ENCODE results near the gene KIF17. TPM values are rescaled to one million over a fixed set of nuclear protein-coding genes. Genes with fewer than 3 reads are reported as not detected.

KIF17 gene
- polyA plus RNA-seq, 2 of the 4 experiments (the other 2 are of a cell fraction) = 0.78 to 1.0 TPM

DNA sequence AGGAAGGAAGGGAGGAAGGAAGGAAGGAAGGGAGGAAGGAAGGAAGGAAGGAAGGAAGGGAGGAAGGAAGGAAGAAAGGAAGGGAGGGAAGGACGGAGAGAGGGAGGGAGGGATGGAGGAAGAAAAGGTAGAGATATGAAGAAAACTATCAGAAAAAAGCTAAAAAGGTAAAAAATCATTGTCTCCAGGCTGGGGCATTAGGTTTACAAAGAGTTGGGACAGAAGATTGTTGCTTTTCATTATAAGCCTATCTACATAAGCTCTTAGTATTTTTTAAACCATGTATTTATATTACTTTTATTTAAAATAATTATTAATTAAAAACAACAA, 91.7 kb downstream of the KIF17 start:
- ATAC-seq (no peak), FAIRE-seq (no peak), DNase-seq (ENCODE audit: low read depth in 1 of 2, low spot score in 1 of 2) (no peak)
- 82% methylated on average over 1 of the region's 1 CpG for WGBS (ENCODE audit: missing lambda C conversion rate)
- H3K4me1 ChIP-seq = no peaks in the 10 kb centered on the region
- TF ChIP-seq RNF2 (IDR thresholded peaks at IDR 0.05; ENCODE audit: borderline replicate concordance, low read depth) = no peak
- TF ChIP-seq, protein P1, sequence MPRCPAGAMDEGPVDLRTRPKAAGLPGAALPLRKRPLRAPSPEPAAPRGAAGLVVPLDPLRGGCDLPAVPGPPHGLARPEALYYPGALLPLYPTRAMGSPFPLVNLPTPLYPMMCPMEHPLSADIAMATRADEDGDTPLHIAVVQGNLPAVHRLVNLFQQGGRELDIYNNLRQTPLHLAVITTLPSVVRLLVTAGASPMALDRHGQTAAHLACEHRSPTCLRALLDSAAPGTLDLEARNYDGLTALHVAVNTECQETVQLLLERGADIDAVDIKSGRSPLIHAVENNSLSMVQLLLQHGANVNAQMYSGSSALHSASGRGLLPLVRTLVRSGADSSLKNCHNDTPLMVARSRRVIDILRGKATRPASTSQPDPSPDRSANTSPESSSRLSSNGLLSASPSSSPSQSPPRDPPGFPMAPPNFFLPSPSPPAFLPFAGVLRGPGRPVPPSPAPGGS (IDR thresholded peaks at IDR 0.05) = no peak
- TF ChIP-seq CEBPB (IDR thresholded peaks at IDR 0.05) = no peak
- TF ChIP-seq SREBF2 (IDR thresholded peaks at IDR 0.05) = no peak
- no peak for TF ChIP-seq SMC3 (IDR thresholded peaks at IDR 0.05)
- TF ChIP-seq ZNF302 (CRISPR knock-in tag; IDR thresholded peaks at IDR 0.05) = no peak
- TF ChIP-seq FOSL2 (IDR thresholded peaks at IDR 0.05) = no peak
- no peak for TF ChIP-seq FOSL2 (CRISPR knock-in tag; IDR thresholded peaks at IDR 0.05)
- TF ChIP-seq, protein P2, sequence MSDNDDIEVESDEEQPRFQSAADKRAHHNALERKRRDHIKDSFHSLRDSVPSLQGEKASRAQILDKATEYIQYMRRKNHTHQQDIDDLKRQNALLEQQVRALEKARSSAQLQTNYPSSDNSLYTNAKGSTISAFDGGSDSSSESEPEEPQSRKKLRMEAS (IDR thresholded peaks at IDR 0.05) = no peak
- TF ChIP-seq POLR2AphosphoS2 (conservative IDR thresholded peaks at IDR 0.05; ENCODE audit: low read length) = no peak
- TF ChIP-seq RFX5 (IDR thresholded peaks at IDR 0.05) = no peak
- TF ChIP-seq HEYL (CRISPR knock-in tag; IDR thresholded peaks at IDR 0.05) = no peak
- H3K27ac ChIP-seq = no peak overlapping the region
- no peaks in the 10 kb centered on the region for H3K9me3 ChIP-seq
- POLR2A ChIA-PET = no interaction called here
- H3K4me2 ChIP-seq = no peak overlapping the region
- CTCF ChIA-PET = interaction anchor here (1.0 to 1.4 kb wide), 2 partner anchors 11 to 13 kb away, joined by 3 to 4 read pairs; no protein-coding TSS in a partner anchor
- no peak overlapping the region for H3K4me3 ChIP-seq

DNA sequence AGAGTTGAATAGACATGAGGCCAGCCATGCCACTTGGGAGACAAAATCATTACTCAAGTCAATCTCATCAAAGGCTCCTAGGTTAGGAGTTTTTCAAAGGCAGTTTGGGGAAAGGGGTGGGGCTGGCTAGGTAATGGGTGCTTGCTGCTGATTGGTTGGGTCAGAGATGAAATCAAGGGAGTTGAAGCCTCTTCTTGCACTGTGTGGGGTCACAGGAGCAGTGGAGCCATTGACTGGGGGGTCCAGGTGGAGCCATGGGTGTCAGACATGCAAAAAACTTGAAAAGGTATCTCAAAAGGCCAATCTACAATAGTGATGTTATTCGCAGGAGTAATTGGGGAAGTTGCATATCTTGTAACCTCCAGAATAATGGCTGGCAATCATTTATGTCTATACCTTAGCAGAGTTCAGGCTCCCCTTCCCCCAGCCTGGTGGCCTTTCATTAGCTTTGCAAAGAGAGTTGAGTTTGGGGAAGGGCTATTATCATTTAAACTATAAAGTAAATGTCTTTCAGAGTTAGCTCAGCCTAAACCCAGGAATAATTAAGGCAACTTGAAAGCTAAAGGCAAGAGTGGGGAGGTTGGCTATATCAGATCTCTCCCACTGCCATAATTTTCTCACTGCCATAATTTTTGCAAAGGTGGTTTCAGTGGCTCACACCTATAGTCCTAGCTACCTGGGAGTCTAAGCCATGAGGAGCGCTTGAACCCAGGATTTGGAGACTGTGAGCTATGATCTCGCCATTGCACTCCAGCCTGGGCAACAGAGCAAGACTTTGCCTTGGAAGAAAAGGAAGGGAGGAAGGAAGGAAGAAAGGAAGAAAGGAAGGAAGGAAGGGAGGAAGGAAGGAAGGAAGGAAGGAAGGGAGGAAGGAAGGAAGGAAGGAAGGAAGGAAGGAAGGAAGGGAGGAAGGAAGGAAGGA, 92.4 kb downstream of the KIF17 start:
- ChIA-PET POLR2A (no interaction called here), CTCF (interaction anchor here (0.6 to 1.4 kb wide), 3 partner anchors 12 to 413 kb away, joined by 3 to 4 read pairs (median 3); no protein-coding TSS in a partner anchor)
- FAIRE-seq = no peak

More for the DNA sequence above, 92.4 kb downstream of the KIF17 start:
- no peaks in the 10 kb centered on the region for H3K9me3 ChIP-seq
- 97% methylated on average over 3 of the region's 3 CpGs for WGBS (ENCODE audit: missing lambda C conversion rate)
- no peak overlapping the region for H3K27ac ChIP-seq
- H3K4me1 ChIP-seq = no peaks in the 10 kb centered on the region
- DNase-seq (ENCODE audit: low read depth in 1 of 2, low spot score in 1 of 2) = no peak
- no peak overlapping the region for H3K4me2 ChIP-seq
- H3K4me3 ChIP-seq = no peak overlapping the region
- TF ChIP-seq, protein P3, sequence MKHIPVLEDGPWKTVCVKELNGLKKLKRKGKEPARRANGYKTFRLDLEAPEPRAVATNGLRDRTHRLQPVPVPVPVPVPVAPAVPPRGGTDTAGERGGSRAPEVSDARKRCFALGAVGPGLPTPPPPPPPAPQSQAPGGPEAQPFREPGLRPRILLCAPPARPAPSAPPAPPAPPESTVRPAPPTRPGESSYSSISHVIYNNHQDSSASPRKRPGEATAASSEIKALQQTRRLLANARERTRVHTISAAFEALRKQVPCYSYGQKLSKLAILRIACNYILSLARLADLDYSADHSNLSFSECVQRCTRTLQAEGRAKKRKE (CRISPR knock-in tag; IDR thresholded peaks at IDR 0.05; ENCODE audit: low read depth) = no peak
- TF ChIP-seq ESRRA (IDR thresholded peaks at IDR 0.05; ENCODE audit: borderline replicate concordance, low read length) = no peak
- no peak for TF ChIP-seq ZFP36 (IDR thresholded peaks at IDR 0.05; ENCODE audit: borderline replicate concordance, partially characterized antibody)
- TF ChIP-seq ZC3H11A (IDR thresholded peaks at IDR 0.05) = no peak
- TF ChIP-seq TFCP2L1 (CRISPR knock-in tag; IDR thresholded peaks at IDR 0.05) = no peak
- no peak for TF ChIP-seq EHF (CRISPR knock-in tag; IDR thresholded peaks at IDR 0.05)
- TF ChIP-seq, protein P2 (IDR thresholded peaks at IDR 0.05) = no peak
- TF ChIP-seq PHF8 (IDR thresholded peaks at IDR 0.05; ENCODE audit: borderline replicate concordance, low read depth) = no peak
- TF ChIP-seq CBX2 (IDR thresholded peaks at IDR 0.05; ENCODE audit: borderline replicate concordance, low read depth) = no peak
- no peak for TF ChIP-seq POLR2A (IDR thresholded peaks at IDR 0.05; ENCODE audit: low read length)
- no peak for TF ChIP-seq KDM1A (IDR thresholded peaks at IDR 0.05; ENCODE audit: low read depth)
- TF ChIP-seq, protein P4, sequence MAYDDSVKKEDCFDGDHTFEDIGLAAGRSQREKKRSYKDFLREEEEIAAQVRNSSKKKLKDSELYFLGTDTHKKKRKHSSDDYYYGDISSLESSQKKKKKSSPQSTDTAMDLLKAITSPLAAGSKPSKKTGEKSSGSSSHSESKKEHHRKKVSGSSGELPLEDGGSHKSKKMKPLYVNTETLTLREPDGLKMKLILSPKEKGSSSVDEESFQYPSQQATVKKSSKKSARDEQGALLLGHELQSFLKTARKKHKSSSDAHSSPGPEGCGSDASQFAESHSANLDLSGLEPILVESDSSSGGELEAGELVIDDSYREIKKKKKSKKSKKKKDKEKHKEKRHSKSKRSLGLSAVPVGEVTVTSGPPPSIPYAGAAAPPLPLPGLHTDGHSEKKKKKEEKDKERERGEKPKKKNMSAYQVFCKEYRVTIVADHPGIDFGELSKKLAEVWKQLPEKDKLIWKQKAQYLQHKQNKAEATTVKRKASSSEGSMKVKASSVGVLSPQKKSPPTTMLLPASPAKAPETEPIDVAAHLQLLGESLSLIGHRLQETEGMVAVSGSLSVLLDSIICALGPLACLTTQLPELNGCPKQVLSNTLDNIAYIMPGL (CRISPR knock-in tag; IDR thresholded peaks at IDR 0.05; ENCODE audit: borderline replicate concordance) = no peak
- TF ChIP-seq RCOR1 (IDR thresholded peaks at IDR 0.05; ENCODE audit: low read depth, low read length) = no peak
- TF ChIP-seq RARB (CRISPR knock-in tag; IDR thresholded peaks at IDR 0.05) = no peak
- no peak for TF ChIP-seq POLR2AphosphoS2 (conservative IDR thresholded peaks at IDR 0.05; ENCODE audit: low read length)
- TF ChIP-seq, protein P5, sequence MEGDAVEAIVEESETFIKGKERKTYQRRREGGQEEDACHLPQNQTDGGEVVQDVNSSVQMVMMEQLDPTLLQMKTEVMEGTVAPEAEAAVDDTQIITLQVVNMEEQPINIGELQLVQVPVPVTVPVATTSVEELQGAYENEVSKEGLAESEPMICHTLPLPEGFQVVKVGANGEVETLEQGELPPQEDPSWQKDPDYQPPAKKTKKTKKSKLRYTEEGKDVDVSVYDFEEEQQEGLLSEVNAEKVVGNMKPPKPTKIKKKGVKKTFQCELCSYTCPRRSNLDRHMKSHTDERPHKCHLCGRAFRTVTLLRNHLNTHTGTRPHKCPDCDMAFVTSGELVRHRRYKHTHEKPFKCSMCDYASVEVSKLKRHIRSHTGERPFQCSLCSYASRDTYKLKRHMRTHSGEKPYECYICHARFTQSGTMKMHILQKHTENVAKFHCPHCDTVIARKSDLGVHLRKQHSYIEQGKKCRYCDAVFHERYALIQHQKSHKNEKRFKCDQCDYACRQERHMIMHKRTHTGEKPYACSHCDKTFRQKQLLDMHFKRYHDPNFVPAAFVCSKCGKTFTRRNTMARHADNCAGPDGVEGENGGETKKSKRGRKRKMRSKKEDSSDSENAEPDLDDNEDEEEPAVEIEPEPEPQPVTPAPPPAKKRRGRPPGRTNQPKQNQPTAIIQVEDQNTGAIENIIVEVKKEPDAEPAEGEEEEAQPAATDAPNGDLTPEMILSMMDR (IDR thresholded peaks at IDR 0.05) = no peak
- TF ChIP-seq JUN (IDR thresholded peaks at IDR 0.05) = no peak
- no peak for ATAC-seq
